Vagina (tissue), 2 donors: ENCODE measurements around the gene HPD. TPM values are rescaled to one million over a fixed set of nuclear protein-coding genes. Genes with fewer than 3 reads are reported as not detected.
A peak's percentile ranks its signal among the peaks of the same experiment; 100 is the strongest.
"Not testable (repeated sequence)": the region's sequence is repeated elsewhere in the genome, so short reads cannot be mapped to it uniquely, and the experiment has no call there.

Experiments used
- DNase-seq, 2 donors: peaks; one replicate each; pipeline ENCODE4 v3.0.0-alpha.2; 2017; ENCODE audit errors: extremely low spot score in 2 of 2
- H3K27ac ChIP-seq: fragments of 200-600 bp; sonication (generic); one replicate; pipeline ENCODE4 v1.5.1; 2019
- H3K27me3 ChIP-seq: fragments of 200-600 bp; sonication (generic); one replicate; pipeline ENCODE4 v1.5.1; 2019
- H3K36me3 ChIP-seq, 2 donors: fragments of 200-600 bp; sonication (generic); one replicate each; pipeline ENCODE4 v1.5.1; 2017 to 2019
- H3K4me1 ChIP-seq: fragments of 200-600 bp; sonication (generic); one replicate; pipeline ENCODE4 v1.5.1; 2019
- H3K4me3 ChIP-seq, 2 donors: fragments of 200-600 bp; sonication (generic); 1 replicate in 1 of 2; 2 replicates in 1 of 2; pipeline ENCODE4 v1.5.1; 2016 to 2019
- H3K9me3 ChIP-seq: fragments of 200-600 bp; sonication (generic); one replicate; pipeline ENCODE4 v1.5.1; 2019
- POLR2A ChIP-seq, 2 donors: fragments of 450-650 bp; IDR thresholded peaks; one replicate each; pipeline ENCODE4 v1.6.1; 2017; ENCODE audit warnings: antibody characterized with exemption in 2 of 2, mild to moderate bottlenecking in 2 of 2, moderate library complexity in 2 of 2
- POLR2AphosphoS5 ChIP-seq, 2 donors: sonication (generic); formaldehyde crosslinking; IDR thresholded peaks; one replicate each; pipeline ENCODE4 v1.9.0; 2017; ENCODE audit warnings: antibody characterized with exemption in 2 of 2, mild to moderate bottlenecking in 2 of 2, low read depth in 1 of 2; ENCODE audit not compliant: insufficient read depth in 1 of 2
- intact Hi-C: fragments of 100-400 bp; cut with DNase I; formaldehyde crosslinking; loops from one replicate; pipeline ENCODE4 v1.15.1; 2023
- total RNA-seq: library from RNA; depleted of rRNA; stranded (reverse); fragments of >200 nt; gene quantifications from one replicate; pipeline ENCODE4 v1.2.3, GENCODE V29; 2016
- TF ChIP-seq, protein P1 (sequence below), 3 experiments: fragments of 450-650 bp in 2 of 3; fragments of 200-600 bp in 1 of 3; sonication (generic) in 1 of 3; IDR thresholded peaks; one replicate each; pipeline ENCODE4 v1.5.1; 2017 to 2019; ENCODE audit warnings: antibody characterized with exemption in 3 of 3, mild to moderate bottlenecking in 2 of 3, moderate library complexity in 2 of 3

The HPD gene
- total RNA-seq, 1 donor from 2014 or later: not detected

DNA sequence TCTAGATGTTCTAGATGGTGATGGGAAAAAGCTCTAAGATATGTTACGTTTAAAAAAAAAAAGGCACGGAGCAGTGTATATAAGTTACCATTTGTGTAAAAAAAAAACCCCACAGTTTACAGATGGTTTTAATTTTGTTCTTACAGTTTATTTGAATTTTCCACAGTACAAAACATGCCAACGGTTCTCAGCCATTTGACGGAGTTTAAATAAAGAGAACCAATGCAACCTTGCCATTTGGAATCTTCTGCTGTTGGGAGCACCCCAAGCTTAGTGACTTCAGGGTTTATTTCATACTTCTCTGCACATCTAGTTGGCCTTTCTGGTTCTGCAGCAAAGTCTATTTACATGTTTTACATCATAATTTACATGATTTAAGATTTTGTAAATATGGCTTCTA lies 7.7 kb upstream of the HPD start:
- DNase-seq: no peak
- no peak overlapping the region for H3K27ac ChIP-seq
- H3K27me3 ChIP-seq: no peaks in the 10 kb centered on the region
- TF ChIP-seq, protein P1, sequence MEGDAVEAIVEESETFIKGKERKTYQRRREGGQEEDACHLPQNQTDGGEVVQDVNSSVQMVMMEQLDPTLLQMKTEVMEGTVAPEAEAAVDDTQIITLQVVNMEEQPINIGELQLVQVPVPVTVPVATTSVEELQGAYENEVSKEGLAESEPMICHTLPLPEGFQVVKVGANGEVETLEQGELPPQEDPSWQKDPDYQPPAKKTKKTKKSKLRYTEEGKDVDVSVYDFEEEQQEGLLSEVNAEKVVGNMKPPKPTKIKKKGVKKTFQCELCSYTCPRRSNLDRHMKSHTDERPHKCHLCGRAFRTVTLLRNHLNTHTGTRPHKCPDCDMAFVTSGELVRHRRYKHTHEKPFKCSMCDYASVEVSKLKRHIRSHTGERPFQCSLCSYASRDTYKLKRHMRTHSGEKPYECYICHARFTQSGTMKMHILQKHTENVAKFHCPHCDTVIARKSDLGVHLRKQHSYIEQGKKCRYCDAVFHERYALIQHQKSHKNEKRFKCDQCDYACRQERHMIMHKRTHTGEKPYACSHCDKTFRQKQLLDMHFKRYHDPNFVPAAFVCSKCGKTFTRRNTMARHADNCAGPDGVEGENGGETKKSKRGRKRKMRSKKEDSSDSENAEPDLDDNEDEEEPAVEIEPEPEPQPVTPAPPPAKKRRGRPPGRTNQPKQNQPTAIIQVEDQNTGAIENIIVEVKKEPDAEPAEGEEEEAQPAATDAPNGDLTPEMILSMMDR (IDR thresholded peaks at IDR 0.05): no peak
- no peak for TF ChIP-seq POLR2A (IDR thresholded peaks at IDR 0.05)
- no peak overlapping the region for H3K4me3 ChIP-seq
- H3K9me3 ChIP-seq: no peaks in the 10 kb centered on the region
- intact Hi-C loops: no loop called here
- H3K36me3 ChIP-seq: no peaks in the 10 kb centered on the region
- H3K4me1 ChIP-seq: peaks cover 7% of the 10 kb centered on the region

DNA sequence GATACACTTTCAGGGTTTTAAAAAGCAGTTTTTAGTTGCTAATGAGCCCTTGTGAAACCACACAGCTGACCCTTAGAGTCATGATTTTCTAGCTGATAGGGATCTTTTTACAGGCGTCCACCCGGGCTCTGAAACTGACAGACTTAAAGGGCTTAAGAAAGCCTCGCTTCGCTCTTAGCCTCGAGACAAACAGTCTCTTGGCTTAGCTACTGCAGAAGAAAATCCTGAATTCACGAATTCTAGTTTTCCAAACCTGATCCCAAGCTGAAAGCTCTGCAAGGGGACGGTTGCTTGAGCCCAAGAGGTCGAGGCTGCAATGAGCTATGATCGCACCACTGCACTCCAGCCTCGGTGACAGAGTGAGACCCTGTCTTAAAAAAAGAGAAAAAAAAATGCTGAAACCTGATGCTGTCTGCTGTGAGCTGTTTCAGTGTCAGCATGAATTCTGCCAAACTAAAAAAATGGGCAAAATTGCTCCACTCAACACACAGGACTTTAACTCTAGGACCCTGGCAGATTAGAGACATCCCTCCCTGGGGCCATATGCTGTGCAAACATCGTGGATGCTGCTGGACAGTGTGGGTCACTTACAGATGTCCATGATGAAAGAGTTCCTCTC lies 3.1 kb upstream of the HPD start:
- TF ChIP-seq, protein P1 (IDR thresholded peaks at IDR 0.05): no peak
- TF ChIP-seq POLR2A (IDR thresholded peaks at IDR 0.05): no peak
- TF ChIP-seq POLR2AphosphoS5 (IDR thresholded peaks at IDR 0.05; ENCODE audit: insufficient read depth in 1 of 2, low read depth in 1 of 2): no peak
- intact Hi-C loops: no loop called here
- Histone ChIP-seq H3K36me3 (no peaks in the 10 kb centered on the region), H3K27ac (peak overlapping the region; percentile 95), H3K27me3 (no peaks in the 10 kb centered on the region), H3K4me3 (peak overlapping the region in 1 of 2 donors; percentile 18), H3K4me1 (peaks cover 32% of the 10 kb centered on the region), H3K9me3 (no peaks in the 10 kb centered on the region)
- no peak for DNase-seq

DNA sequence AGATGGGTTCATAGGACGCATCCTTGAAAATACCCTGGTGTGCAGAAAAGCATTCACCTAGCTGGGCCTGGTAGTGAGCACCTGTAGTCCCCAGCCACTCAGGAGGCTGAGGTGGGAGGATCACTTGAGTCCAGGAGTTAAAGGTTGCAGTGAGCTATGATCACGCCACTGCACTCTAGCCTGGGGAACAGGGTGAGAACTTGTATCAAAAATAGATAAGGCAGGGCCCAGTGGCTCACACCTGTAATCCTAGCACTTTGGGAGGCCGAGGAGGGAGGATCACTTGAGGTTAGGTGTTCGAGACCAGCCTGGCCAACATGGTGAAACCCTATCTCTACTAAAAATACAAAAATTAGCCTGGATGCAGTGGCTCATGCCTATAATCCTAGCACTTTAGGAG lies 2.0 kb upstream of the HPD start:
- H3K27me3 ChIP-seq, H3K36me3 ChIP-seq, H3K4me3 ChIP-seq, H3K9me3 ChIP-seq, intact Hi-C loops, DNase-seq: not testable (repeated sequence)
- Histone ChIP-seq H3K27ac (peak overlapping the region; percentile 95), H3K4me1 (peaks cover 32% of the 10 kb centered on the region)

DNA sequence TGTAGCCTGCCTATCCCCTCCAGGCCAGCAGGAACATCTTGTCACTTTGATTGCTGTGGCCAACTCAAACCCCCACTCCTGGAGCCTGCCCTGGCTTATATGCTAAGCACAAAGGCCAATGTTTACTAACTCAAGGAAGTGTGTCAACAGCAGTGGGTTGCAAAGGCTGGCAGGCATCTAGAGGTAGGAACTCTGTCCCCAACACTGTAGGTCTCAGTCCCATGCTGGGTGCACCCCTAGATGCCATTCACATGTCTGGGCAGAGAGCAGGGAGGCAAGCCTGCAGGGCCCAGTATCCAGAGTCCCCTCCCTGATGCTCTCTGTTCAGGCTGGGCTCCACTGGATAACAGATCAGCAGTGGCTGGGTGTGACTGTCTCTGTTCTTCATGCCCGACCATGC lies 1.6 kb upstream of the HPD start:
- intact Hi-C loops: no loop called here
- Histone ChIP-seq H3K9me3 (no peaks in the 10 kb centered on the region), H3K27ac (peak overlapping the region; percentile 95), H3K4me1 (peaks cover 32% of the 10 kb centered on the region), H3K4me3 (no peak overlapping the region), H3K27me3 (no peaks in the 10 kb centered on the region), H3K36me3 (no peaks in the 10 kb centered on the region)
- no peak for DNase-seq
- no peak for TF ChIP-seq POLR2A (IDR thresholded peaks at IDR 0.05)
- TF ChIP-seq POLR2AphosphoS5 (IDR thresholded peaks at IDR 0.05; ENCODE audit: insufficient read depth in 1 of 2, low read depth in 1 of 2): no peak
- TF ChIP-seq, protein P1 (IDR thresholded peaks at IDR 0.05): no peak

DNA sequence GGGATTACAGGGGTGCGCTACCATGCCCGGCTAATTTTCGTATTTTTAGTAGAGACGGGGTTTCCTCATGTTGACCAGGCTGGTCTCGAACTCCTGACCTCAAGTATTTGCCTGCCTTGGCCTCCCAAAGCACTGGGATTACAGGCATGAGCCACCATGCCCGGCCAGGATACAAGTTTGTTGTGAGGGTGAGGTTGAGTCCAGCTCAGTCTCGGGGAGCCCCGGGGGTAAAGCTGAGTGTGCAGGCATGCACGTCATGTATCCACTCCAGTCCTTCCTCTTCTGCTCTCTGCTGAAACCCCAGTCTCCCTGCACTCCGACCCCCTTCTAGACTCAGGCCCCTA lies 369 bp downstream of the HPD start:
- DNase-seq: no peak
- intact Hi-C loops: loop anchor here (2.0 kb wide), 1 partner anchor 31 kb away; the partner anchor contains the start of gene PSMD9
- H3K27ac ChIP-seq: peak overlapping the region; percentile 95
- H3K36me3 ChIP-seq: no peaks in the 10 kb centered on the region
- no peaks in the 10 kb centered on the region for H3K27me3 ChIP-seq
- H3K9me3 ChIP-seq: no peaks in the 10 kb centered on the region
- no peak overlapping the region for H3K4me3 ChIP-seq
- TF ChIP-seq, protein P1 (IDR thresholded peaks at IDR 0.05): no peak
- TF ChIP-seq POLR2A (IDR thresholded peaks at IDR 0.05) (no peak), POLR2AphosphoS5 (IDR thresholded peaks at IDR 0.05; ENCODE audit: insufficient read depth in 1 of 2, low read depth in 1 of 2) (no peak)
- H3K4me1 ChIP-seq: peaks cover 32% of the 10 kb centered on the region
